HG02943 (cell line): ENCODE data around the gene C3orf18.

Source experiments
- ATAC-seq: cut with Tn5 transposase; IDR thresholded peaks from one replicate; pipeline ENCODE4 v1.9.1; 2021; ENCODE audit warnings: mild to moderate bottlenecking, low read depth, moderate library complexity; ENCODE audit not compliant: unreplicated experiment

The C3orf18 gene

DNA sequence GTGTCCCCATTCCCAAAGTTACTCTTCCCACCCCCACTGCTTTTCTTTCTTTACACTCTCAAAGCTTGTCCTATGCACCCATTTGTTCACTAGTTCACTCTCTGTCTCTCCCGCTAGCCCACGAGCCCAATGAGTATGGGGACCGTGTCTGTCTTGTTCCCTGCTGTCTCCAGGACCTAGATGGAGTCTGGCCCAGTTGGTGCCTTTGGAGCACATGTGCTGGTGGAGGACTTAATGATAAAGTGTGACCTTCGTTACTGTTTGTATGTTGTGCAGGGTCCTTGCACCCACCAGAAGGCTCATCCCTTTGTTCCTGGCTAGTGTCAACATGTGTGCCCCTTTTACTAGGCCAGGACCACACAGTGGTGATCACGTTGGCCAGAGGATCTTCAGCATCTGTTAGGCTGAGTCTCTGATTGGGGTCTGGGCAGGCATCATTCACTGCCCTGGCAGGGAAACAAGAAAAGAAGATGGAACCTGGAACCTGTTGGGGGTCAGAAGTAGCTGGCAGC lies 36.6 kb upstream of the C3orf18 start:
- ATAC-seq: no peak

GRCh38 chr3:50603261-50604109 lies 35.9 kb upstream of the C3orf18 start:
- ATAC-seq: no peak

- no peak for ATAC-seq
These were observed 35.1 kb upstream of the C3orf18 start for GRCh38 chr3:50602595-50603191.

GRCh38 chr3:50600841-50601591 lies 33.5 kb upstream of the C3orf18 start:
- ATAC-seq: no peak

DNA sequence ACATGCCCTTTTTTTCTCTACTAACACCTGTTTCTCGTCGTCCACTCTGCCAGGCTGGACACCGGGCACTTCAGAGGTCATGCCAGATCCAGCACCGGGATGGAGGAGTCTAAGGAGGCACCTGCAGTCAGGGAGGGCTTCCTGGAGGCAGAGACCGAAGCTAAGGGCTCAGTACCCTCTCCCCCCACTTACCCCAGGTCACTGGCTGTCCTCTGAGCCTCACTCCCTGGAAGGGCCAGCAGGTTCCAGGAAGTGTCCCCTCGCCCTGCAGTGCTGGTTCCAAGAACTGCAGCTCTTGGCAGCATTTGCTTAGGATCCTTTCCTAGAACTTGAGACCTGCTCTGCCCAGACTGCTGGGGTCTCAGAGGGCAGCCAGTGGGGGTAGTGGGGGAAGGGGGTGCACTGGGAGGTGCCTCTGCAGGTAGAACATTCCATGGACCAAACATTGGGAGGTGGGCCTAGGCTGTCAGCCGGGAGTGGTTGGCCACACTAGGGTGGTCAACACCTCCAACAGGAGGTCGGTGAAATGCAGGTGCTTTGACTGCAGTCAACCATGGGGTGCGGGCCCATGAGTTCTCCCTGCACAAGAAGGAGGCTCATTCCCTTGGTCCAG lies 32.7 kb upstream of the C3orf18 start:
- no peak for ATAC-seq

DNA sequence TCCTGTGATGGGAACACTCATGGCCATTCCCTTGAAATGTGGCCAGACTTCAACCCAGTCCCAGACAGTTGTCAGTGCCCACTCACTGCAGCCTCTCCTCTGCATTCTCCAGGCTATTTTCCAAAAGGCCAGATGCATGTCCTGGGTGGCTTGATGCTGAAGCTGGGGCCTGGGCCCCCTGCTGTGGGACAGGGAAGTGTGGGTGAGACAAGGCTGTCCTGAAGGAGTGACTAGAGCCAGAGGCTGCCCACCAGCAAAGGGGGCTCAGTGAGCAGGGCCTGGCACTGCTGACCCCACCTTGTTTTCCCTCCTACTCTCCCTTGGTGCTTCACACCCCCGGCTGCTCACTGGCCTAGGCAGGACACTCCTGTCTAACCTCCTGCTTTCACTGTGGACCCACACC lies 32.2 kb upstream of the C3orf18 start:
- no peak for ATAC-seq

DNA sequence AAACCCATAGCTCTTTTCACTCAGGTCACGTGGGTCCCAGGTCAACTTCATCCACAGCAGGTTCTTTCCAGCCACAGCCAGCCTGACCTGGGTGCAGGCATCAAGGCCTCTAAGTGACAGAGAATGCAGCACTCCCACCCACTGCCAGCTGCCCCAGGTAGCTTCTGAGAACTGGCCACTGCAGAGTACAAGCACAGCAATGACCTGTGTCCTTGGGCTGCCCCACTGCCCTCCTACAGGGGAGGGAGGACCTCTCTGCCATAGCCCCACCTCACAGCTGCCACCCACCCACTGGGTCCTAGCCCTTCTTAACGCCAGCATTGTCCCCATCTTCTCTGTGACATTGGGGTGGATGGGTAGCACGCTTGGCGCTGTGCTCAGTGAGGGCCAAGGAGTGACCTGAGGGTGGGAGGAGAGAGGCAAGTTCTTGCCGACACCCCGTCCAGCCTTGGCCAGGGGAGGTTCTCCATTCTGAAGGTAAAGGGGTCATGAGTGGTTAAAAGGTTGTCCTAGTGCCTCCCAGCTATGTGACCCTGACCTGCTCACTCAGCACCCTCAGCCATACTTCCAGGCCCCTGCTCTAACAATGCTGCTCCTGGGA lies 31.7 kb upstream of the C3orf18 start:
- no peak for ATAC-seq

DNA sequence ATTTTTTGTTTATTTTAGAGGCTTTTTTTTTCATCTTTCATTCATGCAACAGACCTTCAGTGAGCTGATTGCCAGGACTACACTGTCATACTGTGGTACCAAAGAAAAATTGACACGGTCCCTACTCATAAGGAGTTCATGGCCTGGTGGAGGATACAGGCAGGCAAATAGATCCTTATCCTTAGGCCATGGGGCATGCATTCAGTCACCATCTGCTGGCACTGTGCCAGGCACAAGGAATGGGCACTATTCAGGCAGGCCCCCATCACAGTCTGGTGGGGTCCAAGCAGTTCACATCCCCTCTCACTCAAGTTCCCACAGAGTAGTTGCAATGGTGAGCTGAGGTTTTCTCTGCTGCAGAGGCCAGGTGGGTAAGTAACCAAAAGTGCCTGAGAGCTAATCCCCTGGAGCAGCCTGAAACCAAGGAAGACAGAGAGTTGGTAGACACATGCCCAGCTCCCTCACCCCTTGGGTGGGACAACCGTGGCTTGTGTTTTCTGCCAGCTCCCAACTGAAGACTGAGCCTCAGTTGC lies 26.8 kb upstream of the C3orf18 start:
- no peak for ATAC-seq

GRCh38 chr3:50592568-50592967 lies 25.0 kb upstream of the C3orf18 start:
- ATAC-seq: no peak

DNA sequence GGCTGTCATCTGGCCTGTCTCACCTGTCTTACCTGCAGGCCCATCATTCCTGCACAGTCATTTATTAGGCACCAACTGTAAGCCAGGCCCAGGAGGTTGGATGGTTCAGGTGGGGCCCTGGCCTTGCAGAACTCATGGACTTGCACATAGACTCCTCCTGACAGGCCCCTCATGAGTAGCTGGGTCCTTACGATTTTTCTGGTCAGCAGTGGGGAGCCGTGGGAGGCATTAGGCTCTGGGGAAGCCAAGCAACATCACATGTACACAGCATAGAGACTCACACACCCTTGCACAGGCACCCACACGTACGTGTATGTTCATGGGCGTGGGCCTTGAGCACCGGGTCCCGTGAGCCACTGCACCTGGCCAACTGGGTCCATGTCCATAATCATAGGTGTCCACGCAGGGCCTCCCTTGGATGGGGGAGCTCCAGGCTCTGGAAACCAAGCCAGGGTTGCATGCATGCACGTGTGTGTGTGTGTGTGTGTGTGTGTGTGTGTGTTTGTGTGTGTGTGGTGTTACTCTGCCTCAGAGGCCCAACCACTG lies 23.7 kb upstream of the C3orf18 start:
- ATAC-seq: peak; percentile 12

- ATAC-seq: no peak
These were observed 21.3 kb upstream of the C3orf18 start for GRCh38 chr3:50588759-50589433.

DNA sequence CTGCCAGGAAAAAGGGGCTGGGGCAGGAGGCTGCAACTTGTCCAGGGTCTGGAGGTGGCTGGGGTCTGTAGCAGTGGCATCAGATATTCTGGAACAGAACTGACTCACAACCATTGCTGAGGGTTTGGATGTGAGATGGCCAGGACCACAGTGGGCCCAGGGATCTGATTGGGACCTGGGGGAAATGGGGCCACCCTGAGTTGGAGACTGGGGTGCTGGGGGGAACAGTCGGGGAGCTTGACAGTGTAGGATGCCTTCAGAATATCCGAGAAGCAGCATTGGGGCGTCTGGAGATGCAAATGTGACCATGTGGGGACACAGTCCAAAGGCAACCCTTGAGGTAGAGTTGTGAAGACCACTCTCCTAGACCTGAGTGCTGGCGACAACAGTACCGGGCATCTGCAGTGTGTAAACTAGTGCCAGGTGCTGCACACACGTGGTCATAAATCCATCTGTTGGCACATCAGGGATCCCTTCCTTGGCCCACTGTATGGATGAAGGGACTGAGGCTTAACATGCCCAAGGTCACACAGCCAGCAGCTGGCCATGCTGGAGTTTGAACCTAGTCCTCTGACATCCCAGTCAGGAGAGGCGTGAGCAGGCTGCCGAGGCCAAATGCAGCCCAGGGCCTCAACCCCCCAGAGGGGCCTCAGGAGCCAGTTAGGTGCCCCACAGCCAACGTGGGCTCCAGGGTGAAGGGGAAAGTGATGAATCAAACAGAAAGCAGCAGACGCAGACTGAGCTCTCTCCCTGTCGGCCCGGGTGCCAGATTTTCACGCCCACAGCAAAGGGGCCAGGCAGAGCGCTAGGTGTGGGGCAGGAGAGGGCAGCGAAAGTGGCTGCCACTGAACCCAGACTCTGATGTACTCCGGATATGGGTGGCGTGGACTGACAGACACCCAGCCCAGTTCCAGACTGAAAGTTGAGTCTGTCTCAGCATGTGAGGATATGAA lies 20.5 kb upstream of the C3orf18 start:
- ATAC-seq: no peak

DNA sequence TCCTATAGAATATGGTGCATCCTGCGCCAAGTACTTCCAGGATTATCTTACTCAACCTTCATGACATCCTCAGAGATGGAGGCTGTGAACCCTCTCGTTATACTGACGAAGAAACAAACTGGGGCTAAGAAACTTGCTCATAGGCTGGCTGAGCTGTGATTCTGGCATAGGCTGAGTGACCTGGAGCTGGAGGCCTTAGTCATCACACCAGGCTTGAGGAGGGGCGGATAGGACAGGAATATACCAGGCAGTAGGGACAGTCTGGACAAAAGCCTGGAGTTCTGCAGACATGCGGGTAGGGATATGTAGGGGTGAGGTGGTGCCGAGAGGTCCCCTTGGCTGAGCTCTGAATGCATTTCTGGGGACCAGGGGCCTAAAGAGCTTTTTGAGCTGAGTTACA lies 19.8 kb upstream of the C3orf18 start:
- no peak for ATAC-seq

DNA sequence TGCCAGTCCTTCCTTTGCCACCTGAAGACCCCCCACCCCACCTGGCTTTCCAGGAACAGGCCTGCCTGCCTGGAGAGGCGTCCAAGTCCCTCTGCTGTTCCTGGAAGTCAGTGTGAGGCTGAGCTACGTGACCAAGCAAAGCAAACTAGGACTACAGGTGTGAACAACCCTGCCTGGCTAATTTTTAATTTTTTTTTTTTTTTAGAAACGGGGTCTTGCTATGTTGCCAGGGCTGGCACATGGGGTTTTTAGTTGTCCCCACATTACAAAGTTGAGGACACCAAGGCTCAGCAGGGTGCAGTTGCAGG lies 19.2 kb upstream of the C3orf18 start:
- no peak for ATAC-seq

- no peak for ATAC-seq
These were observed 18.6 kb upstream of the C3orf18 start for GRCh38 chr3:50585919-50586762.

- no peak for ATAC-seq
These were observed 16.8 kb upstream of the C3orf18 start for GRCh38 chr3:50584391-50584790.

DNA sequence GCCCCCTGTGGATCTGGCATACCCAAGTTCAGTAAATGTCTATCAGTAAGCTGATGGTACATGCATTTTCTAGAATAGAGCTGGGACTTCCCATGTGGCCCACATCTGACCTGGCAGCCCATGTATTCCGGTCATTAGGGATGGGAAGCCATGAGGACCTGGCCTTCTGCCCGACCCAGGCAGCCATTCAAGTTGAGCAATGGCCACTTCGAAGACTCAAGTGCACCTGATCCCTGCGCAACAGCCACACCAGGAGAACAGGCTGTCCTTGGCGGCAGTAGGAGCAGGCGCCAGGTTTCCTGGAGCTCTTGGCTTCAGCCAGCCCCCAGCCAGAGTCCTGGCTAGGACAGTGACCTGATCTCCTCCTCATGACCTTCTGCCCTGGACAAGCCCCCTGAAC lies 16.4 kb upstream of the C3orf18 start:
- ATAC-seq: no peak

- no peak for ATAC-seq
These were observed 14.5 kb upstream of the C3orf18 start for GRCh38 chr3:50582083-50582482.
